K562 (cell line): ENCODE measurements around the gene PRPH2. TPM values are rescaled to one million over a fixed set of nuclear protein-coding genes. Genes with fewer than 3 reads are reported as not detected.

Source experiments
- ATAC-seq: fragments of 200-7000 bp; cut with Tn5 transposase; 3 replicates; pipeline ENCODE4 v1.9.1; 2020; ENCODE audit warnings: moderate library complexity
- BruUV-seq: library from RNA; stranded (reverse); fragments of 400-500 nt; replicated peaks from 2 replicates; lab custom pipeline; 2021; lab: Mats Ljungman, UMichigan
- CTCF ChIA-PET: fragments of 300-600 bp; formaldehyde crosslinking; extraction: SDS; loops from one replicate; lab custom pipeline; 2021; ENCODE audit warnings: low intra/inter-chr PET ratio; lab: Yijun Ruan, JAX
- POLR2A ChIA-PET: fragments of 300-600, 350-650 bp; sonication (Branson Sonifier 250); formaldehyde crosslinking; extraction: SDS; loops from one replicate; lab custom pipeline; 2021; ENCODE audit warnings: antibody characterized with exemption, inconsistent platforms; lab: Yijun Ruan, JAX
- DNase-seq, 4 experiments: peaks; one replicate each; pipeline versions ENCODE4 v3.0.0 to v3.0.0-alpha.2; 2011 to 2018; ENCODE audit warnings: low spot score in 3 of 4, mixed read lengths in 3 of 4; ENCODE audit errors: extremely low read depth in 1 of 4
- FAIRE-seq: peaks from 2 replicates; lab custom pipeline; 2011; peaks lifted over from hg19 to GRCh38; lab: Jason Lieb, UNC
- H2AFZ ChIP-seq: 2 replicates; pipeline ENCODE4 v1.6.0; 2011; ENCODE audit warnings: low read depth, low read length, control low read depth, inconsistent platforms
- H3K27ac ChIP-seq: fragments of 200-600 bp; 3 replicates; pipeline ENCODE4 v1.8.0; 2011; ENCODE audit warnings: low read depth, mild to moderate bottlenecking, control low read depth, inconsistent platforms, low read length, moderate library complexity, mixed read lengths; ENCODE audit errors: extremely low read depth
- H3K27me3 ChIP-seq, 2 experiments: fragments of 300-600 bp in 1 of 2; 2 replicates in 1 of 2; 3 replicates in 1 of 2; pipeline versions ENCODE4 v1.6.0 to v1.8.0; 2011; ENCODE audit warnings: inconsistent platforms in 2 of 2, low read length in 2 of 2, mild to moderate bottlenecking in 1 of 2, mixed read lengths in 1 of 2, moderate library complexity in 1 of 2; ENCODE audit not compliant: control insufficient read depth in 2 of 2, insufficient read depth in 2 of 2
- H3K36me3 ChIP-seq: fragments of 300-600 bp; 3 replicates; pipeline ENCODE4 v1.8.0; 2011; ENCODE audit warnings: mild to moderate bottlenecking, low read length, inconsistent platforms; ENCODE audit not compliant: control insufficient read depth, insufficient read depth
- H3K4me1 ChIP-seq, 2 experiments: fragments of 200-600 bp in 1 of 2; replicated peaks in 1 of 2; 2 replicates in 1 of 2; 3 replicates in 1 of 2; pipeline versions ENCODE4 v1.5.1 to v1.8.0; 2011; ENCODE audit warnings: inconsistent platforms in 2 of 2, low read length in 2 of 2, mild to moderate bottlenecking in 1 of 2, mixed read lengths in 1 of 2, moderate library complexity in 1 of 2; ENCODE audit not compliant: control insufficient read depth in 2 of 2, insufficient read depth in 2 of 2
- H3K4me2 ChIP-seq: 2 replicates; pipeline ENCODE4 v1.6.1; 2011; ENCODE audit warnings: low read length, control low read depth, inconsistent platforms, mixed read lengths; ENCODE audit not compliant: insufficient read depth
- H3K4me3 ChIP-seq: fragments of 200-600 bp; sonication (generic), shearing (Covaris generic); 2 replicates; pipeline ENCODE4 v1.5.1; 2016; ENCODE audit warnings: control low read depth, inconsistent platforms
- H3K79me2 ChIP-seq: fragments of 200-600 bp; 3 replicates; pipeline ENCODE4 v1.8.0; 2011; ENCODE audit warnings: low read length, inconsistent platforms; ENCODE audit not compliant: control insufficient read depth, insufficient read depth
- H3K9ac ChIP-seq, 2 experiments: 2 replicates each; pipeline versions ENCODE4 v1.6.0 to v1.6.1; 2011; ENCODE audit warnings: low read depth in 2 of 2, low read length in 2 of 2, control low read depth in 1 of 2, inconsistent platforms in 1 of 2, mild to moderate bottlenecking in 1 of 2, mixed read lengths in 1 of 2; ENCODE audit not compliant: insufficient read depth in 1 of 2
- H3K9me1 ChIP-seq: one replicate; pipeline ENCODE4 v1.6.0; 2011; ENCODE audit warnings: inconsistent platforms, mild to moderate bottlenecking, low read length, moderate library complexity; ENCODE audit not compliant: control insufficient read depth, insufficient read depth
- H3K9me3 ChIP-seq: replicated peaks from 2 replicates; pipeline ENCODE4 v1.5.1; 2011; ENCODE audit warnings: low read depth, low read length, inconsistent platforms; ENCODE audit not compliant: control insufficient read depth, insufficient read depth
- H4K20me1 ChIP-seq: replicated peaks from 2 replicates; pipeline ENCODE4 v1.6.1; 2011; ENCODE audit warnings: low read length, inconsistent platforms, mixed read lengths; ENCODE audit not compliant: control insufficient read depth, insufficient read depth
- WHSC1 ChIP-seq: IDR thresholded peaks from one replicate; pipeline ENCODE4 v1.6.1; 2012; ENCODE audit warnings: low read length, control low read depth, inconsistent platforms
- WGBS: fragments of 100-300 bp; shearing (Covaris generic); methylation state at CpG from one replicate; pipeline ENCODE4 v1.1.6; 2016; ENCODE audit warnings: low coverage, mixed read lengths; ENCODE audit not compliant: insufficient coverage; ENCODE audit errors: missing lambda C conversion rate; 5-methylcytosine and 5-hydroxymethylcytosine counted together
- in situ Hi-C: fragments of 300-500 bp; cut with MboI; formaldehyde crosslinking; loops from 4 replicates; pipeline ENCODE4 v1.15.0; 2018; ENCODE audit warnings: inconsistent platforms, mixed read lengths
- intact Hi-C: fragments of 100-400 bp; cut with micrococcal nuclease; formaldehyde crosslinking; loops from 2 replicates; pipeline ENCODE4 v1.14.2; 2022
- polyA plus RNA-seq, 8 experiments: library from polyadenylated mRNA; depleted of rRNA in 4 of 8; stranded (reverse) in 5 of 8; unstranded in 3 of 8; fragments of >200 nt; fragmentation: Nextera tagmentation in 2 of 8; fragmentation: Illumina TruSeq in 1 of 8; extraction: Ambion mirVana in 2 of 8; extraction: Trizol in 1 of 8; gene quantifications; 2 replicates each; pipeline versions ENCODE4 v1.2.1 to v1.2.3, GENCODE V29; 2011 to 2014; ENCODE audit warnings: inconsistent platforms in 1 of 8, missing spikeins in 1 of 8
- total RNA-seq, 7 experiments: library from RNA; depleted of rRNA in 6 of 7; stranded (reverse); fragments of >200 nt in 6 of 7; fragmentation: Illumina TruSeq in 2 of 7; extraction: Trizol in 2 of 7; gene quantifications; 2 replicates each; pipeline versions ENCODE4 v1.2.1 to v1.2.3, GENCODE V29; 2011 to 2021; ENCODE audit warnings: low replicate concordance in 1 of 7
- TF ChIP-seq, protein P1 (sequence below): sonication (generic); formaldehyde crosslinking; IDR thresholded peaks from 2 replicates; pipeline ENCODE4 v1.8.1; 2023; ENCODE audit warnings: mild to moderate bottlenecking, missing genetic modification reagents

PRPH2 gene
- total and polyA plus RNA-seq, 9 of the 15 experiments (the other 6 are each of a cell fraction or from before 2014, with no cell fraction given): 0.03 to 0.11 (median 0.03) TPM; not detected in 5

DNA sequence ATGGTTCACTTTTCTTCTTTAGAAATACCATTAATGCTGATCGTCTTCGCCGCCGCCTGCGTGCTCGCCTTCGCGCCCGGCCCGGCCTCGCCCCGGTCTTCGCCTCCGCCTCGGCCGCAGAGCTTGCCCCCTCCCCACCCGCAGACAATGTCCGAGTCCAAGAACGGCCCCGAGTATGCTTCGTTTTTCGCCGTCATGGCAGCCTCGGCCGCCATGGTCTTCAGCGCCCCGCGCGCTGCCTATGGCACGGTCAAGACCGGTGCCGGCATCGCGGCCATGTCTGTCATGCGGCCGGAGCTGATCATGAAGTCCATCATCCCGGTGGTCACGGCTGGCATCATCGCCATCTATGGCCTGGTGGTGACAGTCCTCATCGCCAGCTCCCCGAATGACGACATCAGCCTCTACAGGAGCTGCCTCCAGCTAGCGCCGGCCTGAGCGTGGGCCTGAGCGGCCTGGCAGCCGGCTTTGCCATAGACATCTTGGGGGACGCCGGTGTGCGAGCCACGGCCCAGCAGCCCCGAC, 4.8 kb upstream of the PRPH2 start:
- no peak for ATAC-seq
- Histone ChIP-seq H3K9ac (no peak overlapping the region), H3K4me2 (0 out of 2 replicates have a peak overlapping the region, but pooled peaks have one; percentile 48), H3K9me3 (no peaks in the 10 kb centered on the region; the same call in 1 of the 2 replicates), H3K4me1 (peaks cover 6 to 8% of the 10 kb centered on the region in 2 experiments; a peak in 4 of 5 replicates), H3K36me3 (no peaks in the 10 kb centered on the region), H4K20me1 (no peaks in the 10 kb centered on the region), H3K9me1 (peaks cover 5% of the 10 kb centered on the region), H3K27me3 (peaks cover 2 to 5% of the 10 kb centered on the region in 2 experiments; a peak in 4 of 5 replicates), H3K27ac (no peak overlapping the region), H3K79me2 (no peaks in the 10 kb centered on the region), H2AFZ (no peak overlapping the region), H3K4me3 (no peak overlapping the region)
- 88% methylated on average over 37 of the region's 52 CpGs for WGBS
- DNase-seq: no peak
- FAIRE-seq: no peak
- CTCF ChIA-PET: interaction anchor here (0.5 to 2.7 kb wide), 8 partner anchors 29 to 652 kb away, joined by 3 to 40 read pairs (median 4); partner anchors contain the start of gene UBR2
- intact Hi-C loops: loop anchor here (2.0 to 10.0 kb wide), 4 partner anchors 150 to 462 kb away; partner anchors contain the start of genes RPL7L1 and UBR2
- TF ChIP-seq, protein P1, sequence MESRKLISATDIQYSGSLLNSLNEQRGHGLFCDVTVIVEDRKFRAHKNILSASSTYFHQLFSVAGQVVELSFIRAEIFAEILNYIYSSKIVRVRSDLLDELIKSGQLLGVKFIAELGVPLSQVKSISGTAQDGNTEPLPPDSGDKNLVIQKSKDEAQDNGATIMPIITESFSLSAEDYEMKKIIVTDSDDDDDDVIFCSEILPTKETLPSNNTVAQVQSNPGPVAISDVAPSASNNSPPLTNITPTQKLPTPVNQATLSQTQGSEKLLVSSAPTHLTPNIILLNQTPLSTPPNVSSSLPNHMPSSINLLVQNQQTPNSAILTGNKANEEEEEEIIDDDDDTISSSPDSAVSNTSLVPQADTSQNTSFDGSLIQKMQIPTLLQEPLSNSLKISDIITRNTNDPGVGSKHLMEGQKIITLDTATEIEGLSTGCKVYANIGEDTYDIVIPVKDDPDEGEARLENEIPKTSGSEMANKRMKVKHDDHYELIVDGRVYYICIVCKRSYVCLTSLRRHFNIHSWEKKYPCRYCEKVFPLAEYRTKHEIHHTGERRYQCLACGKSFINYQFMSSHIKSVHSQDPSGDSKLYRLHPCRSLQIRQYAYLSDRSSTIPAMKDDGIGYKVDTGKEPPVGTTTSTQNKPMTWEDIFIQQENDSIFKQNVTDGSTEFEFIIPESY: 0 out of 2 replicates have a peak, but pooled peaks have one; percentile 10
- TF ChIP-seq WHSC1: no peak
- in situ Hi-C loops: no loop called here
- BruUV-seq: no TSS peak
- POLR2A ChIA-PET: interaction anchor here (1.0 to 1.9 kb wide), 3 partner anchors 9 to 153 kb away, joined by 3 to 5 read pairs (median 3); partner anchors contain the start of gene RPL7L1
